ENCODE data around the gene CDH11.

GRCh38 chr16:65059406-65059980 lies 62.4 kb downstream of the CDH11 start:
- TF ChIP-seq CTCF (conservative IDR thresholded peaks at IDR 0.05; ENCODE audit: low read depth in 2 of 2) = no peak
- no peak for TF ChIP-seq REST (IDR thresholded peaks at IDR 0.05; ENCODE audit: unreplicated experiment)
- no peak for TF ChIP-seq POLR2AphosphoS5 (IDR thresholded peaks at IDR 0.05; ENCODE audit: low read depth)
- no peak for TF ChIP-seq EZH2 (IDR thresholded peaks at IDR 0.05; ENCODE audit: low read depth, unreplicated experiment)
- no peak for TF ChIP-seq EZH2phosphoT487 (IDR thresholded peaks at IDR 0.05; ENCODE audit: unreplicated experiment)
- TF ChIP-seq CREB1 (CRISPR knock-in tag; IDR thresholded peaks at IDR 0.05; ENCODE audit: low read depth) = no peak
- TF ChIP-seq JUNB (IDR thresholded peaks at IDR 0.05; ENCODE audit: unreplicated experiment) = no peak
- no peak for TF ChIP-seq ZNF114 (CRISPR knock-in tag; IDR thresholded peaks at IDR 0.05)
- TF ChIP-seq ETS1 (IDR thresholded peaks at IDR 0.05) = no peak
- TF ChIP-seq STAT1 (IDR thresholded peaks at IDR 0.05; ENCODE audit: unreplicated experiment) = no peak
- no peak for TF ChIP-seq ZNF462 (CRISPR knock-in tag; IDR thresholded peaks at IDR 0.05)
- TF ChIP-seq NANOG (IDR thresholded peaks at IDR 0.05; ENCODE audit: borderline replicate concordance) = no peak
